Activated naive CD8-positive, alpha-beta T cell treated with anti-CD3 and anti-CD28 coated beads, Interleukin-2, amount 50 U/mL, for 24 hours (primary cell): Measurements from ENCODE around the gene KPRP.

Source experiments
- ATAC-seq: fragments of 150-1000 bp; cut with Tn5 transposase; one replicate; pipeline ENCODE4 v1.10.0; 2021
- DNase-seq: peaks from one replicate; pipeline ENCODE4 v3.0.0; 2021
- H3K27ac Mint-ChIP-seq: one replicate; pipeline ENCODE4 v1.8.0; 2021; ENCODE audit warnings: mild to moderate bottlenecking, mixed read lengths
- H3K27me3 Mint-ChIP-seq: one replicate; pipeline ENCODE4 v1.8.0; 2021; ENCODE audit warnings: mixed read lengths
- H3K36me3 Mint-ChIP-seq: one replicate; pipeline ENCODE4 v1.8.0; 2021; ENCODE audit warnings: low read depth, mixed read lengths
- H3K4me1 Mint-ChIP-seq: one replicate; pipeline ENCODE4 v1.8.0; 2021; ENCODE audit warnings: mixed read lengths
- H3K4me3 Mint-ChIP-seq: one replicate; pipeline ENCODE4 v1.8.0; 2021; ENCODE audit warnings: mild to moderate bottlenecking, moderate library complexity, mixed read lengths
- H3K9me3 Mint-ChIP-seq: one replicate; pipeline ENCODE4 v1.8.0; 2021; ENCODE audit warnings: mixed read lengths

KPRP gene

DNA sequence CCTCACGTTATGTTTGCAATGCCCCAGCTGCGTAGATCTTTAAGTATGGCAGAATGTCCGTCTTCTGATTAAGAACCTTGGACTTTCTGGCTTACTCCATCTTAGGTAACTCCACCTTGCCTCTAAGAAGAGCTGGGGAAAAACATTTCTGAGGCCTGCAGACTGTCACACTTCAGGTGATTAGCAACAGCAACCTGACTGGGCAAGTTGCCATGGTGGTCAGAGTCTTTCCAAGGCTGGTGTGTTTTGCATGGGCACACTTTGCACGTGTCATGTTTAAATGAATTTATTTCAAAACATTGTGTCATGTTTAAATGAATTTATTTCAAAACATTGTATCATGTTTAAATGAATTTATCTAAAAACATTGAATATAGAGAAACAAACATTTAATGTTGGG is 811 bp downstream of the KPRP start:
- Mint-ChIP-seq H3K36me3 (no peaks in the 10 kb centered on the region), H3K27ac (no peak overlapping the region), H3K4me1 (no peaks in the 10 kb centered on the region), H3K9me3 (no peaks in the 10 kb centered on the region), H3K4me3 (no peak overlapping the region), H3K27me3 (peaks cover 12% of the 10 kb centered on the region)
- DNase-seq (no peak), ATAC-seq (no peak)

DNA sequence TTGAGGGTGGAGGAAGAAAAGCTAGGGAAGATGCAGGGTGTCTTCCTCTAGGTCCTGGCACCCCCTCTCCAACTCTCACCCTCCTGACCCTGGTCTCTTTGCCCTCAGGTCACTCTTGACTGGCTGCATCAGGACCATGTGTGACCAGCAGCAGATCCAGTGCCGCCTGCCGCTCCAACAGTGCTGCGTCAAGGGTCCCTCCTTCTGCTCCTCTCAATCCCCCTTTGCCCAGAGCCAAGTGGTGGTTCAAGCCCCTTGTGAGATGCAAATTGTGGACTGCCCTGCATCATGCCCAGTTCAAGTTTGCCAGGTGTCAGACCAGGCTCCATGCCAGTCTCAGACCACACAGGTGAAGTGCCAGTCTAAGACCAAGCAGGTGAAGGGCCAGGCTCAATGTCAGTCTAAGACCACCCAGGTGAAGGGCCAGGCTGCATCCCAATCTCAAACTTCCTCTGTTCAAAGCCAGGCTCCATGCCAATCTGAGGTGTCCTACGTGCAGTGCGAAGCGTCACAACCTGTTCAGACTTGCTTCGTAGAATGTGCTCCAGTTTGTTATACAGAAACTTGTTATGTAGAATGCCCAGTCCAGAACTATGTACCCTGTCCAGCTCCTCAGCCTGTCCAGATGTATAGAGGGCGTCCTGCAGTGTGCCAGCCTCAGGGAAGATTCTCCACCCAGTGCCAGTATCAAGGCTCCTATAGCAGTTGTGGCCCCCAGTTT is 1.8 kb downstream of the KPRP start:
- H3K27ac Mint-ChIP-seq, result no peak overlapping the region
- peaks cover 12% of the 10 kb centered on the region for H3K27me3 Mint-ChIP-seq
- DNase-seq, result no peak
- no peak overlapping the region for H3K4me3 Mint-ChIP-seq
- no peaks in the 10 kb centered on the region for H3K4me1 Mint-ChIP-seq
- no peak for ATAC-seq
- H3K9me3 Mint-ChIP-seq, result no peaks in the 10 kb centered on the region
- H3K36me3 Mint-ChIP-seq, result no peaks in the 10 kb centered on the region

DNA sequence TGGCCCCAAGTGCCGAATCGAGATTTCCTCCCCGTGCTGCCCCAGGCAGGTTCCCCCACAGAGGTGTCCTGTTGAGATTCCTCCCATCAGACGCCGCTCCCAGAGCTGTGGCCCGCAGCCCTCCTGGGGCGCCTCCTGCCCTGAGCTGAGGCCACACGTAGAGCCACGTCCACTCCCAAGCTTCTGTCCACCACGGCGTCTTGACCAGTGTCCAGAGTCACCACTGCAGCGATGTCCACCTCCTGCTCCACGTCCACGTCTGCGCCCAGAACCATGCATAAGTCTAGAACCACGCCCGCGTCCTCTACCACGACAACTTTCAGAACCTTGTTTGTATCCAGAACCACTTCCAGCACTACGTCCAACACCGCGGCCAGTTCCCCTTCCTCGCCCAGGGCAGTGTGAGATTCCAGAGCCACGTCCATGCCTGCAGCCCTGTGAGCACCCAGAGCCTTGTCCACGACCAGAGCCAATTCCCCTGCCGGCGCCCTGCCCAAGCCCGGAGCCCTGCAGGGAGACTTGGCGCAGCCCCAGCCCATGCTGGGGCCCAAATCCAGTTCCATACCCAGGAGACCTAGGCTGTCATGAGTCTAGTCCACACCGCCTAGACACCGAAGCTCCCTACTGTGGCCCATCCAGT is 2.8 kb downstream of the KPRP start:
- H3K27ac Mint-ChIP-seq, result no peak overlapping the region
- no peaks in the 10 kb centered on the region for H3K9me3 Mint-ChIP-seq
- no peak for ATAC-seq
- no peak overlapping the region for H3K4me3 Mint-ChIP-seq
- DNase-seq, result no peak
- no peaks in the 10 kb centered on the region for H3K36me3 Mint-ChIP-seq
- peaks cover 14% of the 10 kb centered on the region for H3K27me3 Mint-ChIP-seq
- H3K4me1 Mint-ChIP-seq, result no peaks in the 10 kb centered on the region

DNA sequence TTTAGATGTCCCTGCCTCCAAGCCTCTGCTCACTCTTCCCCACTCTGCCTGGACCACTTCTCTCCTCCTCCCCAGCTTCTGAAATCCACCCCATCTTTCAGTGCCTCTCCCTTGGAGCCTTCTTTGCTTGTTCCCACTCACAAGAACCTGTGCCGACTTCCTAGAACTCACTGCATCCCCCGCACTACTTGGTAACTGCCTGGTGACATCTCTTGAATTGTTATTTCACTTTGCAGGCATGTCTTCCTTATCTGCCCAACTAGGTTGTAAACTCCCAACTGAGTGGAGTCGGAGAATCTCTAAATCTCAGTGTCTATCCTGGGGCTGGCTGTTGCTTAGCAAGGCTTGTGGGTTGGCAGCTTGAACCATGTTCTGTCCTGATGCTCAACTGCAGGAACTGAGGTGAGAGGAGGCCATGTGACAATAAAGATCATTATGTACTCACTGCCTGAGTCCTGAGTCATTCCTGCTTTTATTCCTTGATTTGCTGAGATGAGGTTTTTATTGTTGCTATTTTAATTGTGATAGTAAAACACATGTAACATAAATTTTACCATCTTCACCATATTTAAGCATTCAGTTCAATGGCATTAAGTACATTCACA is 3.9 kb downstream of the KPRP start:
- Mint-ChIP-seq H3K9me3 (no peaks in the 10 kb centered on the region), H3K27me3 (peaks cover 7% of the 10 kb centered on the region), H3K4me3 (no peak overlapping the region), H3K36me3 (no peaks in the 10 kb centered on the region), H3K27ac (no peak overlapping the region), H3K4me1 (no peaks in the 10 kb centered on the region)
- ATAC-seq (no peak), DNase-seq (no peak)

DNA sequence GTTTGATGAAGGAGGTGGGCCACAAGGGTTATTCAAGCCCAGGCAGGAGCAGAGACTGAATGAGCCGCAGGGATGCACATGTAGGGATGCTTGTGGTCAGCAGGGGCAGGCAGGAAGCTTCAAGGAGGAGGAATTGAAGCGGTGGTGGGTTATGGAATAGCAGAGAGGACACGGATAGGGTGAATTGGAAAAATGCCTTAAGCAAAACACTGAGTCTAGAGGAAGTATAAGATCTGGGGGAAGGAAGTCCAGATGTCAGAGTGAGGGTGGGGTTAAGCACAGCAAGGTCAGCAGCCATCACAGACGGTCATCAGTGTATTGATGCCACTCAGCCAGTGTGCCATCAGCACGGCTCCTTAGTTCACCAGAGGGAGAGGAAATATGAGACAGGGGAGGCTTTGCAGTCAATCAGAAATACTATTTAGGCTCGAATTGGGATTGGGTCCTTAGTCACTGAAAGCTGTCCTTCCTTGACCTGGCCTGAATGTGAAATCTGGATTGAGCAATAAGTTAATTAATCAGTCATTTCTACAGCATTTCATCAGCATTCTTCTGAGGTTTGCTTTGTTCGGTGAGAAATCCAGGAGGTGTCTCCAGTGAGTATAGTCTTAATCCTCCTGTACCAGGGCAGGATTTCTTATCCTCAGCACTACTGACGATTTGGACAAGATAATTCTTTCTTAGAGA is 11.2 kb downstream of the KPRP start:
- H3K4me3 Mint-ChIP-seq, result no peak overlapping the region
- peaks cover 10% of the 10 kb centered on the region for H3K27me3 Mint-ChIP-seq
- no peak overlapping the region for H3K27ac Mint-ChIP-seq
- H3K9me3 Mint-ChIP-seq, result peaks cover 4% of the 10 kb centered on the region
- H3K36me3 Mint-ChIP-seq, result no peaks in the 10 kb centered on the region
- H3K4me1 Mint-ChIP-seq, result no peaks in the 10 kb centered on the region
- no peak for ATAC-seq
- no peak for DNase-seq

DNA sequence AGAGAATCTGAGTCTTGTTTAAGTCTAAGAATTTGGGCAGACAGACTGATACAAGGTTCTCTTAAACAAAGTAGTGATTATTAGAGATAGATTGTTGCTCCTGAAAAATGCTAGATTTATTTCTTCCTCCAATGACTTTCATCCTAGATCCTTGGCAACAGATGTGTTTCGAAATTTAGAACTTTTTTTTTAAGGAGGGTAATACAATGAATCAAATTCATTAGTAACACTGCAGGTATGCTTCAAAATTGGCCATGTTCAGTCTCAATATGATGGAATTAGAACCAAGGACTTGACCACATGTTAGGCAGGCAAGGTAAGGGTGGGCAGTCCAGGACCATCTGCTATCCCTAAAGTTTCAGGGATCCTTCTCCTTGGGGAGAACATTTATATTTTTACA is 12.6 kb downstream of the KPRP start:
- Mint-ChIP-seq H3K4me3 (no peak overlapping the region), H3K27ac (no peak overlapping the region), H3K36me3 (no peaks in the 10 kb centered on the region), H3K27me3 (peaks cover 12% of the 10 kb centered on the region), H3K9me3 (peaks cover 9% of the 10 kb centered on the region), H3K4me1 (no peaks in the 10 kb centered on the region)
- no peak for ATAC-seq
- DNase-seq, result no peak

DNA sequence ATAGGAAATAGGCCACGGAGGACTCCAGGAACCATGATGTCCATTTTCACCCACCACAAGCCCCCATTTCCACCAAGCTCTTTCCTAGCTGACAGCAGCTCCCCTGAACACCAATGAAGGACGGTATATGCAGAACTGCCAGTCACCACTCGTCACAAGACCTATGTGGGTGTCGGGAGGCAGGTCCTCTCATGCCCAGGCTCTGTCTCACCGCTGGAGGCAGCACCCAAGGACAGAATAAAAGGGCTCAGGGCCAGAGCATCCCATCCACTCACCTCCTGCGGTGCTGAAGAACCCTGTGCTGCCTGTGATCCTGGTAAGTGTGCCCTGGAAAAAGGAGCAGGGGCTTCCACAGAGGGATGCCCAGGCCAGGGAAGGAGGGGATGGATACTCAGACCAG is 17.1 kb downstream of the KPRP start, which contains the start of gene LCE1F:
Gene LCE1F, plus strand, starts transcription at position 266 of the 400 bp plus-strand sequence. CDS start 1,232 bp downstream, outside the sequence.
- peaks cover 9% of the 10 kb centered on the region for H3K9me3 Mint-ChIP-seq
- H3K27me3 Mint-ChIP-seq, result peaks cover 15% of the 10 kb centered on the region
- no peak within 1 kb of the TSS for H3K27ac Mint-ChIP-seq
- DNase-seq (no peak), ATAC-seq (no peak)
- H3K4me3 Mint-ChIP-seq, result no peak within 1 kb of the TSS
- no peaks in the 10 kb centered on the region for H3K36me3 Mint-ChIP-seq
- no peaks in the 10 kb centered on the region for H3K4me1 Mint-ChIP-seq

DNA sequence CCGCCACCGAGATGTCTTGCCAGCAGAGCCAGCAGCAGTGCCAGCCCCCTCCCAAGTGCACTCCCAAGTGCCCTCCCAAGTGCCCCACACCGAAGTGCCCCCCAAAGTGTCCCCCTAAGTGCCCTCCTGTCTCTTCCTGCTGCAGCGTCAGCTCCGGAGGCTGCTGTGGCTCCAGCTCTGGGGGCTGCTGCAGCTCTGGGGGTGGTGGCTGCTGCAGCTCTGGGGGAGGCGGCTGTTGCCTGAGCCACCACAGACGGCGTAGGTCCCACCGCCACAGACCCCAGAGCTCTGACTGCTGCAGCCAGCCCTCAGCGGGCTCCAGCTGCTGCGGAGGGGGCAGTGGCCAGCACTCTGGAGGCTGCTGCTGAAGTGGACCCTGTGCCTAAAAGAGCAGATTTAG is 18.5 kb downstream of the KPRP start:
- H3K36me3 Mint-ChIP-seq, result no peaks in the 10 kb centered on the region
- no peak overlapping the region for H3K4me3 Mint-ChIP-seq
- peaks cover 15% of the 10 kb centered on the region for H3K27me3 Mint-ChIP-seq
- ATAC-seq (no peak), DNase-seq (no peak)
- peaks cover 9% of the 10 kb centered on the region for H3K9me3 Mint-ChIP-seq
- H3K27ac Mint-ChIP-seq, result no peak overlapping the region
- no peaks in the 10 kb centered on the region for H3K4me1 Mint-ChIP-seq

DNA sequence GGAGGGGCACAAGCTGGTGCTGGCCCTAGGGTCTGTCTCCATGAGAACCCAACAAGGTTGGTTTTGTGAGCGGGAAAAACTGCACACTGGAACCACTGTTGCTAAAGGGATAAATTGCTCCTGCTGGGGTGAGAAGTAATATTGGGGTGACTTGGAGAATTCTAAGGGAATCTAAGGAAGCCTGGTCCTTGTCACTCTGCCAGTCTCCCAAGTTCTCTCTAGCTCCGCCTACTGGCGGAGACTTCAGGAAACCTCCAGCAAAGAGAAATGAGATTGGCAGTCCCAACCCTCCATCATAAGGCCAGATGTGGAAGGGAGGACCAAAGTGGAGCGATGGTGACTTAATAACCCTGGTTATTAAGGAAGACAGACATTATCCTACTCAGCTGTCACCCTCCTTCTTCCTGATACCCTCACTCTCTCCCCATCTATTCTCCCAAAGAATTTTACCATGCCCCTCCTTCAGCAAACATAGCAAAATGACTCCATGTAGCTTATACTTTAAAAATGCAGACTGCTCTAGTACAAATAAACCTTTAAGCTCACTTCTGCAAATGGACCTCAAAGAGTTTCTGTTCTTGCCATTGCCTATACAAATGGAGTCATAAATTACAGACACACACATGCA is 19.8 kb downstream of the KPRP start:
- Mint-ChIP-seq H3K9me3 (peaks cover 6% of the 10 kb centered on the region), H3K27me3 (peaks cover 14% of the 10 kb centered on the region), H3K27ac (no peak overlapping the region), H3K4me3 (no peak overlapping the region), H3K36me3 (no peaks in the 10 kb centered on the region), H3K4me1 (no peaks in the 10 kb centered on the region)
- ATAC-seq, result no peak
- no peak for DNase-seq

DNA sequence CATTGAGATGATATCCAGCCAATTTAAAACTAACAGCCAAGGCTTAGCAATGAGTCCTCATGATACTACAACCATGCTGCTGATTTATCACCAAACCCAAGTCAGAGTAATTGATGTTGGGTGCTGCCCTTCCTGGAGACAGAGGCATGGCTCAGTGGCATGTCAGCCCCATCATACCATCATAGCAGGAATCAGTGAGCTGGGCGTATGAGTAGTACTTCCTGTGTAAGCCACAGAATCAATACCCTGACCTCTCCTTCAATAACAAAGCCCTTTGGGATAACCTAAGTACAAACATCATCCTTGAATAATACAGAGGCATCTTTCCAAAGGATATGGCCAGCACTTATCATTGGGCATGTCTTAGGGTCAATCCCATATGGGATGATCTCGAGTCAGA is 25.3 kb downstream of the KPRP start:
- no peaks in the 10 kb centered on the region for H3K36me3 Mint-ChIP-seq
- no peaks in the 10 kb centered on the region for H3K4me1 Mint-ChIP-seq
- H3K27me3 Mint-ChIP-seq, result peaks cover 29% of the 10 kb centered on the region
- H3K27ac Mint-ChIP-seq, result no peak overlapping the region
- DNase-seq, result no peak
- H3K4me3 Mint-ChIP-seq, result no peak overlapping the region
- ATAC-seq, result no peak
- H3K9me3 Mint-ChIP-seq, result no peaks in the 10 kb centered on the region

DNA sequence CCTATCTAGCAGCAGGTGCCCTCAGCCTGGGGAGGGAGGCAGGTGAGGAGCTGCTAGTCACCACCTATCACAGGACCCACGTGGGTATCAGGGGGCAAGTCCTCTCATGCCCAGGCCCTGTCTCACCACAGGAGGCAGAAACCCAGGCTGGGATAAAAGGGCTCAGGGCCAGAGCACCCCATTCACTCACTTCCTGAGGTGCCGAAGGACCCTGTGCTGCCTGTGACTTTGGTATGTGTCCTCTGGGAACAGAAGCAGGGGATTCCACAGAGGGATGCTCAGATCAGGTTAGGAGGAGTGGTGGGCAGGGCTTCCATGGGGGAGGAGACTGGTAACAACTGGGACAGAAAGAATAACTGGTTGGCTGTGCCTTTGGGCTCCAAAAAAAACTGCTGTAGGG is 28.3 kb downstream of the KPRP start, which contains the start of gene LCE1E:
Gene LCE1E, plus strand, starts transcription at position 181 of the 400 bp plus-strand sequence. CDS start 1,043 bp downstream, outside the sequence.
- H3K4me1 Mint-ChIP-seq, result no peaks in the 10 kb centered on the region
- H3K4me3 Mint-ChIP-seq, result no peak within 1 kb of the TSS
- H3K27me3 Mint-ChIP-seq, result peaks cover 27% of the 10 kb centered on the region
- ATAC-seq (no peak), DNase-seq (no peak)
- no peaks in the 10 kb centered on the region for H3K36me3 Mint-ChIP-seq
- H3K9me3 Mint-ChIP-seq, result no peaks in the 10 kb centered on the region
- no peak within 1 kb of the TSS for H3K27ac Mint-ChIP-seq

DNA sequence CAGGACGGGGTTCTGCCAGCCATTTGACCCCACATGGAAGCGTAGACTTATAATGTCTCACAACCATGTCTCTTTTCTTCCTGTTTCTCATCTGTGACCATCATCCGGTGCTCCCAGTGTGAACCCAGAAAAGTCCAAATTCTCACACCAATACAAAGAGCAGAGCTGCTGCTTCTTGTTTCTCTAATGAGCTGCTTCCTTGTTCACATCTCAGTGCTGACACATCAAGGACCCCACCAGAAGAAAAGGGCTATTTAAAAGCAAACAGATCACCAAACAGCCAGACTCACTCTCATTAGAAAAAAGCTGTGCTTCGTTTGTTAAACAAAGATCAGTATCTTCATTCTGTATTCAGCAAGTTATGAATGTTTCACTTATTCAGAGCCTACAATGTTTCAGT is 37.9 kb downstream of the KPRP start:
- Mint-ChIP-seq H3K9me3 (no peaks in the 10 kb centered on the region), H3K4me1 (no peaks in the 10 kb centered on the region), H3K27ac (no peak overlapping the region), H3K36me3 (no peaks in the 10 kb centered on the region), H3K27me3 (peaks cover 18% of the 10 kb centered on the region), H3K4me3 (no peak overlapping the region)
- no peak for ATAC-seq
- DNase-seq, result no peak

DNA sequence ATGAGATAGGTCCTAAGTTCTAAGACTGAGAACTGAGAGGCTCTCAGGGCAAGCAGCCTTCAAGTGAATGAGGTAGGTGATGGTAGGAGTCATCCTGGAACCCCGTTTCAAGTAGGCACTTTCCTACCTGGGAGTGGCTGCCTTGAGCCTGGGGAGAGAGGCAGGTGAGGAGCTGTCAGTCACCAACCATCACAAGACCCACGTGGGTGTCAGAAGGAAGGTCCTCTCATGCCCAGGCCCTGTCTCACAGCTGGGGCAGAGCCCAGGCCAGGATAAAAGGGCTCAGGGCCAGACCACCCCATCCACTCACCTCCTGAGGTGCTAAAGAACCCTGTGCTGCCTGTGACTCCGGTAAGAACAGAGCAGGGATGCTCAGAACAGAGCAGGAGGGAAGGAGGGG is 38.6 kb downstream of the KPRP start, which contains the start of gene LCE1D:
Gene LCE1D, plus strand, starts transcription at position 301 of the 400 bp plus-strand sequence. CDS start 1,074 bp downstream, outside the sequence.
- Mint-ChIP-seq H3K36me3 (no peaks in the 10 kb centered on the region), H3K27ac (no peak within 1 kb of the TSS), H3K4me1 (no peaks in the 10 kb centered on the region), H3K9me3 (no peaks in the 10 kb centered on the region), H3K27me3 (peaks cover 18% of the 10 kb centered on the region), H3K4me3 (no peak within 1 kb of the TSS)
- no peak for ATAC-seq
- DNase-seq, result no peak

DNA sequence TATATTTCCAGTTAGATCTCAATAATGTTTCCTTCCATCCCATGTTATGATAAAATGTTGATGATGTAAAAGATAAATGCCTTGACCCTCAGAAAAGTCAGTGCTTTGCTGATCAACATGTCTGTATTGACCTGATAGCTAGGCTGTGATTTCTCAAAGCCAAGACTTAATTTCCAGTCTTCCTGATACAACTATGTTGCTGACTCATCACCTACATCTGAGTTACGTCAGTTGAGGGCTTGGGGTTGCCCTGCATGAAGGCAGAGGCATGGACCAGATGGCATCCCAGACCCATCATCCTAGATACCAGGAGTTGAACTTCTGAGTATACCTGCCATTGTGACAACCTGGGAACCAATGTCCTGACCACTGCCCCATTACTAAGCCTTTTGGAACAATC is 43.5 kb downstream of the KPRP start:
- Mint-ChIP-seq H3K4me1 (no peaks in the 10 kb centered on the region), H3K27ac (no peak overlapping the region), H3K9me3 (no peaks in the 10 kb centered on the region), H3K36me3 (no peaks in the 10 kb centered on the region), H3K4me3 (no peak overlapping the region), H3K27me3 (peaks cover 18% of the 10 kb centered on the region)
- ATAC-seq, result no peak
- no peak for DNase-seq
